ENCODE results near the gene TSPAN13. TPM values are rescaled to one million over a fixed set of nuclear protein-coding genes. Genes with fewer than 3 reads are reported as not detected.

TSPAN13 gene
- total RNA-seq, 1 experiment from 2014 or later = 14.0 TPM

DNA sequence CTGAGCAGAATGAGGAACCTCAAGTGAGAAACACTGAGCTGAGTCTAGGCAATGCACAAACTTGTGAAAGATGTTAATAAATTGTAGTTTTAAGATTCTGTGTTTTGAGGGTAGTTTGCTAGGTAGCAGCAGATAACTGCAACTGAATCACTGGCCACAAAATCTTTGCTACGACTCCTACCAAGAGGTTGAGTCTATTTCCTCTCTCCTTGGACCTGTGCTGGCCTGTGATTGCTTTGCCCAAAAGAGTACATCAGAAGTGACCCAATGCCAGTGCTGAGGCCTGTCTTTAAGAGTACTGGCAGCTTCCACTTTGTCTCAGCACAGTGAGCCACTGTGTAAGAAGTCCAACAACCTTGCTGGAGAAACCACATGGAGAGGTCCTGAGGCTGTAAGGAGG lies 11.9 kb upstream of the TSPAN13 start:
- Mint-ChIP-seq H3K36me3 (ENCODE audit: insufficient read depth, unreplicated experiment) (no peaks in the 10 kb centered on the region), H3K27ac (ENCODE audit: low read depth, unreplicated experiment) (no peak overlapping the region), H3K4me1 (ENCODE audit: insufficient read depth, unreplicated experiment) (peaks cover 34% of the 10 kb centered on the region), H3K9me3 (ENCODE audit: unreplicated experiment) (no peaks in the 10 kb centered on the region), H3K4me3 (ENCODE audit: unreplicated experiment) (no peak overlapping the region), H3K27me3 (ENCODE audit: insufficient read depth, unreplicated experiment) (no peaks in the 10 kb centered on the region)
- intact Hi-C loops (cut with micrococcal nuclease) = no loop called here
- no TSS peak for BruUV-seq (replicated peaks)
- DNase-seq (ENCODE audit: unreplicated experiment) = no peak
- CTCF ChIA-PET = interaction anchor here (0.6 to 0.8 kb wide), 2 partner anchors 10 to 87 kb away, joined by 3 to 5 read pairs; no protein-coding TSS in a partner anchor
- POLR2A ChIA-PET = interaction anchor here (1.0 to 3.1 kb wide), 3 partner anchors 10 to 95 kb away, joined by 3 to 9 read pairs (median 4); partner anchors contain the start of gene TSPAN13
- no peak for TF ChIP-seq CTCF (IDR thresholded peaks at IDR 0.05; ENCODE audit: unreplicated experiment)

DNA sequence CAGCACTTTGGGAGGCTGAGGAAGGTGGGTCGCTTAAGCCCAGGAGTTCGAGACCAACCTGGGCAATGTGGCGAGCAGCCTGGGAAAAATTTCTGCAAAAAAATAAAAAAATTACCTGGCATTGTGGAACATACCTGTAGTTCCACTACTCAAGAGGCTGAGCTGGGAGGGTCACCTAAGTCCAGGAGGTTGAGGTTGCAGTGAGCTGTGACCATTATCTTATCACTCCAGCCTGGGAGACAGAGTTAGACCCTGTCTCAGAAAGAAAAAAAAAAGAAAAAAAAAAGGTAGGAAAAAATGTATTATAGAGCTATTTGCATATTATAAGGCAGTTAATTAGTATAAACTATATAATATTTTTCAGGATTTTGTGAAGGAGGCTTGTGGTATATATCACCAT lies 11.0 kb upstream of the TSPAN13 start:
- ChIA-PET CTCF (interaction anchor here (0.6 to 0.8 kb wide), 3 partner anchors 11 to 964 kb away, joined by 3 to 5 read pairs (median 4); no protein-coding TSS in a partner anchor), POLR2A (interaction anchor here (0.9 to 3.1 kb wide), 4 partner anchors 10 to 96 kb away, joined by 3 to 9 read pairs (median 4); partner anchors contain the start of gene TSPAN13)
- DNase-seq (ENCODE audit: unreplicated experiment) = no peak
- no peak for TF ChIP-seq CTCF (IDR thresholded peaks at IDR 0.05; ENCODE audit: unreplicated experiment)
- Mint-ChIP-seq H3K4me1 (ENCODE audit: insufficient read depth, unreplicated experiment) (peaks cover 34% of the 10 kb centered on the region), H3K9me3 (ENCODE audit: unreplicated experiment) (no peaks in the 10 kb centered on the region), H3K27me3 (ENCODE audit: insufficient read depth, unreplicated experiment) (no peaks in the 10 kb centered on the region), H3K4me3 (ENCODE audit: unreplicated experiment) (no peak overlapping the region), H3K27ac (ENCODE audit: low read depth, unreplicated experiment) (peak overlapping the region; percentile 72), H3K36me3 (ENCODE audit: insufficient read depth, unreplicated experiment) (no peaks in the 10 kb centered on the region)
- BruUV-seq (replicated peaks) = no TSS peak
- intact Hi-C loops (cut with micrococcal nuclease) = no loop called here

- intact Hi-C loops (cut with micrococcal nuclease) = no loop called here
- DNase-seq (ENCODE audit: unreplicated experiment) = peak; percentile 35
- Mint-ChIP-seq H3K4me1 (ENCODE audit: insufficient read depth, unreplicated experiment) (peaks cover 34% of the 10 kb centered on the region), H3K27me3 (ENCODE audit: insufficient read depth, unreplicated experiment) (no peaks in the 10 kb centered on the region), H3K9me3 (ENCODE audit: unreplicated experiment) (no peaks in the 10 kb centered on the region), H3K36me3 (ENCODE audit: insufficient read depth, unreplicated experiment) (no peaks in the 10 kb centered on the region), H3K4me3 (ENCODE audit: unreplicated experiment) (no peak overlapping the region), H3K27ac (ENCODE audit: low read depth, unreplicated experiment) (peak overlapping the region; percentile 72)
- TF ChIP-seq CTCF (IDR thresholded peaks at IDR 0.05; ENCODE audit: unreplicated experiment) = no peak
- ChIA-PET POLR2A (interaction anchor here (0.8 to 3.1 kb wide), 2 partner anchors 11 to 13 kb away, joined by 3 to 9 read pairs; partner anchors contain the start of gene TSPAN13), CTCF (interaction anchor here (0.6 to 0.8 kb wide), 4 partner anchors 11 to 964 kb away, joined by 3 to 4 read pairs (median 3); no protein-coding TSS in a partner anchor)
- no TSS peak for BruUV-seq (replicated peaks)
Measured at GRCh38 chr7:16743236-16743635, 10.3 kb upstream of the TSPAN13 start.

DNA sequence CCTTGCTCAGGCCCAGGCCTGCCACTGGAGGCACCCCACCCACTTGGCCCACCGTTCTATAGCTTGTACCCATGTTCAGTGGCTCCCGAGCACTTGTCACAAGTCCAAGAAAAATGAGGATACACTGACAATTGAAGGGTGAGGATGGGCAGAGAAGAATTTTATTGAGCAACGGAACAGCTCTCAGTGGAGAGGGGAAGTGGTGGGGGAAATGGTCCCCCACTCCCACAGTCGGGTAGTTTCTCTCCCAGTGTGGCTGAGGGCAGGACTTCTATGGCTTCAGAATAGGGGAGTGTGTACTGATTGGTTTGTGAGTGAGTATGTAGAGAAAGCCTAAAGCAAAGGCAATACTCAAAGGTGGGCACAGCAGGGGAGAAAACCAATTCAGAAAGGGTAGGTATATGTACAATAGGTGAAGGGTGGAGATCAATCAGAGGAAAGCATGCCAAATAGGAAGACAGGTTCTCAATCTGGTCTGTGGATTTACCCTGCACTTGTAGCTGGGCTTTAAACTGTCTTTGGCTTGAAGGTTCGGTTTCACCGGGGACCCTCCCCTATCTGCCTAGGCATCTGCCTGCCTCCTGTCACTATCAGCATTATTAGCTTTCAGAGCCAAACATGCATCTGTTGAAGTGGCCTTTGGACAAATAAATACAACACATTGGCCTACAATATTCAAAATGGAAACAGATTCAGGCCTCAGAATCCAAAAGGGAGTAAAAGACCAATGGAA lies 8.9 kb upstream of the TSPAN13 start:
- no peaks in the 10 kb centered on the region for H3K9me3 Mint-ChIP-seq (ENCODE audit: unreplicated experiment)
- no peak for TF ChIP-seq CTCF (IDR thresholded peaks at IDR 0.05; ENCODE audit: unreplicated experiment)
- peak overlapping the region; percentile 72 for H3K27ac Mint-ChIP-seq (ENCODE audit: low read depth, unreplicated experiment)
- ChIA-PET POLR2A (interaction anchor here (3.1 kb wide), 1 partner anchor 10 kb away, joined by 9 read pairs; the partner anchor contains the start of gene TSPAN13), CTCF (interaction anchor here (0.7 to 1.8 kb wide), 3 partner anchors 47 to 57 kb away, joined by 3 to 5 read pairs (median 5); no protein-coding TSS in a partner anchor)
- intact Hi-C loops (cut with micrococcal nuclease) = no loop called here
- BruUV-seq (replicated peaks) = no TSS peak
- no peak for DNase-seq (ENCODE audit: unreplicated experiment)
- H3K36me3 Mint-ChIP-seq (ENCODE audit: insufficient read depth, unreplicated experiment) = no peaks in the 10 kb centered on the region
- H3K4me1 Mint-ChIP-seq (ENCODE audit: insufficient read depth, unreplicated experiment) = peaks cover 34% of the 10 kb centered on the region
- H3K27me3 Mint-ChIP-seq (ENCODE audit: insufficient read depth, unreplicated experiment) = no peaks in the 10 kb centered on the region
- no peak overlapping the region for H3K4me3 Mint-ChIP-seq (ENCODE audit: unreplicated experiment)

Data from MCF 10A (cell line).